GM12878 (cell line): Measurements from ENCODE around the gene ERFL. TPM values are rescaled to one million over a fixed set of nuclear protein-coding genes. Genes with fewer than 3 reads are reported as not detected.
A peak's percentile ranks its signal among the peaks of the same experiment; 100 is the strongest.

Experiments used
- MTA3 ChIP-seq: IDR thresholded peaks from 2 replicates; pipeline ENCODE4 v1.6.1; 2012; ENCODE audit warnings: low read length, inconsistent platforms, borderline replicate concordance
- MXI1 ChIP-seq: fragments of 150-350 bp; IDR thresholded peaks from 2 replicates; pipeline ENCODE4 v1.6.1; 2011; ENCODE audit warnings: low read depth, mild to moderate bottlenecking, inconsistent platforms, low read length, improper control_type of control experiment
- MYC ChIP-seq: IDR thresholded peaks from 2 replicates; pipeline ENCODE4 v1.6.1; 2011; ENCODE audit warnings: mild to moderate bottlenecking, low read length, moderate library complexity, inconsistent platforms; ENCODE audit not compliant: insufficient read depth, insufficient replicate concordance, insufficient read length, severe bottlenecking
- PML ChIP-seq: IDR thresholded peaks from 2 replicates; pipeline ENCODE4 v1.6.1; 2012; ENCODE audit warnings: low read length, inconsistent platforms
- REST ChIP-seq: IDR thresholded peaks from 2 replicates; pipeline ENCODE4 v1.6.1; 2012; ENCODE audit warnings: mild to moderate bottlenecking, low read depth, low read length
- SIN3A ChIP-seq: IDR thresholded peaks from 2 replicates; pipeline ENCODE4 v1.6.1; 2012; ENCODE audit warnings: low read depth, low read length, improper control_type of control experiment
- SMAD1 ChIP-seq: fragments of 450-650 bp; IDR thresholded peaks from 2 replicates; pipeline ENCODE4 v1.6.1; 2018; ENCODE audit warnings: mild to moderate bottlenecking, low read depth; ENCODE audit not compliant: partially characterized antibody
- SMARCA5 ChIP-seq: fragments of 450-650 bp; IDR thresholded peaks from 2 replicates; pipeline ENCODE4 v1.6.1; 2017; ENCODE audit warnings: mild to moderate bottlenecking
- SUPT20H ChIP-seq: IDR thresholded peaks from 2 replicates; pipeline ENCODE4 v1.6.1; 2011; ENCODE audit warnings: low read depth, mild to moderate bottlenecking, low read length, moderate library complexity, borderline replicate concordance; ENCODE audit not compliant: control insufficient read depth
- ZNF24 ChIP-seq: fragments of 450-650 bp; IDR thresholded peaks from 2 replicates; pipeline ENCODE4 v1.6.1; 2017; ENCODE audit warnings: antibody characterized with exemption, mild to moderate bottlenecking
- ZNF384 ChIP-seq: IDR thresholded peaks from 2 replicates; pipeline ENCODE4 v1.6.1; 2012; ENCODE audit warnings: low read depth, mild to moderate bottlenecking, low read length, improper control_type of control experiment, borderline replicate concordance
- polyA plus RNA-seq, 11 experiments: library from polyadenylated mRNA; depleted of rRNA in 4 of 11; unstranded in 6 of 11; stranded (reverse) in 5 of 11; fragments of >200 nt; fragmentation: Nextera tagmentation in 4 of 11; fragmentation: Illumina TruSeq in 1 of 11; extraction: Ambion mirVana in 4 of 11; extraction: Trizol in 1 of 11; gene quantifications; 1 replicate in 1 of 11; 2 replicates in 10 of 11; pipeline versions ENCODE4 v1.2.1 to v1.2.3, GENCODE V29; 2011 to 2016; ENCODE audit warnings: inconsistent platforms in 2 of 11, missing spikeins in 2 of 11, low read depth in 1 of 11
- total RNA-seq, 4 experiments: library from RNA; depleted of rRNA in 3 of 4; stranded (reverse); fragments of >200 nt in 3 of 4; fragmentation: Illumina TruSeq in 1 of 4; extraction: Trizol in 1 of 4; gene quantifications; 2 replicates each; pipeline versions ENCODE4 v1.2.1 to v1.2.3, GENCODE V29; 2013 to 2021
- TF ChIP-seq, protein P1 (sequence below): fragments of 450-650 bp; IDR thresholded peaks from 2 replicates; pipeline ENCODE4 v1.6.1; 2018; ENCODE audit warnings: mild to moderate bottlenecking, low read depth, moderate library complexity; ENCODE audit not compliant: partially characterized antibody

ERFL gene
- total and polyA plus RNA-seq, 10 of the 15 experiments (the other 5 are each of a cell fraction or from before 2014, with no cell fraction given) = 0.04 to 0.10 (median 0.05) TPM; not detected in 7

DNA sequence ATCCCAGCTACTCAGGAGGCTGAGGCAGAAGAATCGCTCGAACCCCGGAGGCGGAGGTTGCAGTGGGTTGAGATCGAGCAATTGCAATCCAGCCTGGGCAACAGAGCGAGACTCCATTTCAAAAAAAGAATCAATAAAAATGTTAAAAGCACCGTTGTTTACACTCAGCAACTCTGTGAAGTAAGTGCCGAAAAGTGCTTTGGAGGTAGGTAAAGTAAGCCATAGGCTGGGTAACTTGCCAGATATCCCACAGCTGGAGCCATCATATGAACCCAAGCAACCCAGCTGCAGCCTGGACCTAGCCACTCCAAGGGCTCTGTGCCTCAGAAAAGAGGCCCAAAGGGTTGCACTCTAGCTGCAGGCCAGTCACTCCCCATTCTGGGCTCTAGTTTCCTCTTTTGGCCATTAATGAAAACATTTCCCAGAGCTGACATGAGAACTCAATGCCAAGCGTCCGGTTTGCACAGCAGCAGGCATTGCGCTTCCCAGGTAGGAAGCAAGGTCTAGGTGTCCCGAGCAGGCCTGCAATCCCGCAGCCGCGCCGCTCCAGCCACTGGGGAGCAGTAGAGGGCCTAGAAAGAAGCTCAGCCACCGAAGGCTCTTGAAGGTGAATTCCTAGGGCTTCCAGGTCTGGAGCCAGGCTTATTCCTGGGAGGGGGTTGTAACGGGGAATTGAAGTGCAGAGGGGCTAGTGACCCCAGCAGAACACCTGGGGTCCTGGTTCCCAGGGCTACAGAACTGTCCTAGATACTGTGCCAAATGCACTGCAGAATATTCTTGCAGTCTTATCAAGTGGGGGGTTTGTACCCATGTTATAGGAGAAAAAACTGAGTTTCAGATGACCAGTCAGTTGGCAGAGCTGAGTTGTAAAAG is 55.2 kb downstream of the ERFL start (continued):
- TF ChIP-seq REST (no peak), MYC (no peak), ZNF24 (no peak), MTA3 (peak; percentile 69; the same call in 1 of the 2 replicates), SUPT20H (no peak), SMAD1 (no peak), SIN3A (no peak), SMARCA5 (no peak; the same call in 1 of the 2 replicates), MXI1 (no peak), PML (no peak), ZNF384 (no peak)
- TF ChIP-seq, protein P1, sequence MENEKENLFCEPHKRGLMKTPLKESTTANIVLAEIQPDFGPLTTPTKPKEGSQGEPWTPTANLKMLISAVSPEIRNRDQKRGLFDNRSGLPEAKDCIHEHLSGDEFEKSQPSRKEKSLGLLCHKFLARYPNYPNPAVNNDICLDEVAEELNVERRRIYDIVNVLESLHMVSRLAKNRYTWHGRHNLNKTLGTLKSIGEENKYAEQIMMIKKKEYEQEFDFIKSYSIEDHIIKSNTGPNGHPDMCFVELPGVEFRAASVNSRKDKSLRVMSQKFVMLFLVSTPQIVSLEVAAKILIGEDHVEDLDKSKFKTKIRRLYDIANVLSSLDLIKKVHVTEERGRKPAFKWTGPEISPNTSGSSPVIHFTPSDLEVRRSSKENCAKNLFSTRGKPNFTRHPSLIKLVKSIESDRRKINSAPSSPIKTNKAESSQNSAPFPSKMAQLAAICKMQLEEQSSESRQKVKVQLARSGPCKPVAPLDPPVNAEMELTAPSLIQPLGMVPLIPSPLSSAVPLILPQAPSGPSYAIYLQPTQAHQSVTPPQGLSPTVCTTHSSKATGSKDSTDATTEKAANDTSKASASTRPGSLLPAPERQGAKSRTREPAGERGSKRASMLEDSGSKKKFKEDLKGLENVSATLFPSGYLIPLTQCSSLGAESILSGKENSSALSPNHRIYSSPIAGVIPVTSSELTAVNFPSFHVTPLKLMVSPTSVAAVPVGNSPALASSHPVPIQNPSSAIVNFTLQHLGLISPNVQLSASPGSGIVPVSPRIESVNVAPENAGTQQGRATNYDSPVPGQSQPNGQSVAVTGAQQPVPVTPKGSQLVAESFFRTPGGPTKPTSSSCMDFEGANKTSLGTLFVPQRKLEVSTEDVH = peak; percentile 49
